HG02642 (cell line): ENCODE data around the gene HERC3.

Experiments used
- ATAC-seq: cut with Tn5 transposase; IDR thresholded peaks from one replicate; pipeline ENCODE4 v1.9.1; 2021; ENCODE audit warnings: mild to moderate bottlenecking; ENCODE audit not compliant: unreplicated experiment, poor library complexity

Gene HERC3

DNA sequence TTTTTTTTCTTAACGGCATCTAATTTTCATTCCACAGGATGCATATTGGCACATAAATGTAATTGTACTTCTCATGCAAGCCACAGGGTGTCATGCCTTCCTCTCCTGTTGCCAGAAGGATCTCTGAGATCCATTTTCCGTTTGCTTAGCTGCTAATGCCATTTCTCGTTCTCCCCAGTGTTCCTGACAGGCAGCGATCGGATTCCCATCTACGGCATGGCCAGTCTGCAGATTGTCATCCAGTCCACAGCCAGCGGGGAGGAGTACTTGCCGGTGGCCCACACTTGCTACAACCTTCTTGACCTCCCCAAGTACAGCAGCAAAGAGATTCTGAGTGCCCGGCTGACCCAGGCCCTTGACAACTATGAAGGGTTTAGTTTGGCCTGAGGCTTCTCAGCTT lies 114.3 kb downstream of the HERC3 start:
- ATAC-seq, result no peak

DNA sequence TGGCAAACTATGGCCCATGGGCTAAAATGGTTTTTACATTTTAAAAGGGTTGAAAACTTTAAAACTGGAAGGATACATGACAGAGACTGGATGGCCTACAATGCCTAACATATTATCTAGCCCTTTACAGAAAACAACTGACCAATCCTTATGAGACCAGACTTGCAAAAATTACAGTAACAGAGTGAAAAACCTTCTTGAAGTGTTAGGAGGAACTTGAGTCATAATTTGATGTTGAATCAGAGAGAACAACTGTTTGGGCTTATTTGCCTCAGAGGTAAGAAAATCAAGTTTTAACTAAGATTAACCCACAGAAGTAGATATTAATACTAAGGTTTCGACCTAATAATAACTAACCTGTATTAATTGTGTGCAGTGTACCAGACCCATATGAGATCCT lies 117.7 kb downstream of the HERC3 start:
- ATAC-seq, result no peak

DNA sequence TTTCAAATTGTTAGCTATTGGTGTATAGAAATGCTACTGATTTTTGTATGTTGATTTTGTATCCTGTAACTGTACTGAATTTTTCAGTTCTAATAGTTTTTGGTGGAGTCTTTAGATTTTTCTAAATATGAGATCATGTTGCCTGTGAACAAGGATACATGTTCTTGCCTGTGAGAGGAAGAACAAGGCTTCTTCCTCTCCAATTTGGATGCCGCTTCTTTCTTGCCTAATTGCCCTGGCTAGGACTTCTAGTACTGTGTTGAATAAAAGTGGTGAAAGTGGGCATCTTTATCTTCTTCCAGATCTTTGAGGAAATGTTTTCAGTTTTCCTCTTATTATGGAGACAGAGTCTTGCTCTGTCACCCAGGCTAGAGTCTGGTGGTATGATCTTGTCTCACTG lies 121.5 kb downstream of the HERC3 start:
- ATAC-seq, result no peak

DNA sequence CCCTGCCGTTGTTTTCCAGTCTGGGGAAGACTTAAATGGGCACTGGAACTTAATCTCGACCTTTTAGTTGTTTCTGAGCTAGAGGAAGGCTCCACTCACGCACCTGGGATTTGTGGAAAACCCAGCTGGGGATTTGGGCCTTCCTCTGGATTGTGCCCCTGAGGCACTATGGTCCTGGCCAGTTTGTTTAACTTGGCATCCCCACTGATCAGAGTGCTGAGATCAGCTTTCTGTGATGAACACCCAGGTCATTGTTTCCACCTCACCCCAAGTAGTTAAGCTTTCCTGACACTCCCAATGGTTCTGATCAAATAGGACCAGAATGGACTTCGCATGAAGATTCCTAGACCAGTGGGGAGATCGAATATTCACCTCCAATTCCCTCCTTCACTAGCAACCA lies 125.8 kb downstream of the HERC3 start:
- no peak for ATAC-seq

DNA sequence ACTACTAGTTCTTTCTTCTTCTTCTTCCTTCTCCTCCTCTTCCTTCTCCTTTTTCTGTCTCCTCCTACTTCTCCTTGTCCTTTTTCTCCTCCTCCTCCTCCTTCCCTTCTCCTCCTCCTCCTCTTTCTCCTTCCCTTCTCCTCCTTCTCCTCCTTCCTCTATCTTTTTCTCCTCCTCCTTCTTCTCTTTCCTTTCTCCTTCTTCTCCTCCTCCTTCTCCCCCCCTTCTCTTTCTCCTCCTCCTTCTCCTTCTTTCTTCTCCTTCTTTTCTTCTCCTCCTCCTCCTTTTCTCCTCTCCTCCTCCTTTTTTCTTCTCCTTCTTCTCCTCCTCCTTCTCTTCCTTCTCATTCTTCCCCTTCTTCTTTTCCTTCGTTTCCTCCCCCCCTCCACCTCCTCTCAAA lies 127.1 kb downstream of the HERC3 start:
- no peak for ATAC-seq

DNA sequence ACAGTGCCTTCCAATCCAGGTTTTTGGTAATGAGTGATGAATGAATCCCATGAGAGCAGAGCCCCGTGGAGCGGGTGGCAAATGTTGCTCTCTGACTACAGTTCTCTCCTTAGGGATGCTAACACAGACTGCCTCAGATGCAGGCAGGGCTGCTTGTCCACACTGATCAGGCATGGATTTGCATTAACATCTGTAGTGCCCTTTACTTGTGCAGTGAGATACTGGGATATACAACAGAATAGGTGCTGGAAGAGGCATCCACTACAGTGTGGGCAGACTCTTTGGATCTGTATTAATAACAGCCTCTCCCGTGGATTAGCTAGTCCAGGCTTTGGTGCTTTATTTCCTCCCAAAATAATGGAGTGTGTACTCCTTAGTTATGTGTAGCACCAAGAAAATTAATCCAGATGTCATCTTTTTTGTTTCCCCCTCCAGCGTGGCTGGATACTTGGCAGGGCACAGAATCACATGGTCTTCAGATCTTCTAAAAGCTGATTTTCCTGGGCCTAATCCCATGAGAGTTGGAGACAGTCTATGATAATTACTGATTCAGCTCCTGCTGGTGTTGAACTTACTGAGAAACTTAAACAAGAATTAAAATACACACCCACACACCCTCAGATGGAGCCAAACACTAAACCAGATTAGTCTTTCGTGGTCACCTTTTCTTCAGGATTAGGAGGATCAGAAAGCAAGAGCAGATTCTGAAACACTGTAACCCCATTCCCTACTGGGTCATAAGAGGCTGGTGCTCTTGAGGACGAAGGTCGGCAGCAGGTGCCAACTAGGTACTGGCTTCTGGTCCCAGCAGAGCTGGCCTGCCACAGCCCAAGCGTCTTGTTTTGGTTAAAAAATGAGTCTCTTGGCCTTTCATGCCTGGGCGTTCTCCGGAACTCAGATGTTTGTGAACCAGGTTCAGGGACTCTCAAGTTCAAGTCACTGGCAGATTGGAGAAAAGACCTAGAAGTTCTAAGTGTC lies 128.5 kb downstream of the HERC3 start:
- no peak for ATAC-seq

DNA sequence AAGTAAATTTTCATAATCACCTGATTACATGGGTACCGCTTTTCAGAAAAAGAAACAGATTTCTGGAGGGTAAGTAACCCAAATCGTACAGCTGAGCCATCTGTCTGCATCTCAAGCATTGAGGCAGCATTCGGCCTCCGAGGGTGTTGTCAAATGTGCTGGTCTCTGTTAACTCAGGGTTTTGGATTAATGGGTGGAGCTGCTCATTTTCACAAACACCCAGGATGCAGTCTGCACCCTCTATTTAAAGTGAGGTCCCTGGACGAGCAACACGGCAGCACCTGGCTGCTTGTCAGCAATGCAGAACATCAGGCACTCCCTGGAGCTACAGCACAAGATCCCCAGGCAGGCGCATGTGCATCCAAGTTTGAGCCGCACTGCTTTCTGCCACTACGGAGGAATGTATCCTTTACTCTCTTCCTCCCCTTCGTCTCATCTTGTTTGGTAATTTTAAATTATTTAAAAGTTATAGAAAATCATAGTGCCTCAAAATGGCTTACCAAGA lies 130.0 kb downstream of the HERC3 start:
- no peak for ATAC-seq

DNA sequence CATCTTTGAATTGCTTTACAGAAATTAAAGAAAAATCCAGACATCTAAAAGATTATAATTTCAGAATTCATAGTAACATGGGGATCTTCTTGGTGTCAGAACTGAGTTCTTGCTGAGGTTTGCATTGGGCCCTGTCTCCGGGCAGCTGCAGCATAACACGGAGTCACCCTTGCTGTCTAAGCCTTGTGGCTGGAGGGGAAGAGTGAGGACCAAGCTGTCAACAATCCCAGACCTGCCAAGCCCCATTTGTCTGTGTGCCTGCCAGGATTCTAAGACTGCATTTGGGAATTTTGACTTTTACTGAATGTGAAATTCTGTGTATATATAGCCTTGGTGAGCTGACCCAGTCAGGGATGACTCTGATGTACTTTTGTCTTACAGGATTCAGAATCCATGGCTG lies 130.5 kb downstream of the HERC3 start:
- no peak for ATAC-seq

DNA sequence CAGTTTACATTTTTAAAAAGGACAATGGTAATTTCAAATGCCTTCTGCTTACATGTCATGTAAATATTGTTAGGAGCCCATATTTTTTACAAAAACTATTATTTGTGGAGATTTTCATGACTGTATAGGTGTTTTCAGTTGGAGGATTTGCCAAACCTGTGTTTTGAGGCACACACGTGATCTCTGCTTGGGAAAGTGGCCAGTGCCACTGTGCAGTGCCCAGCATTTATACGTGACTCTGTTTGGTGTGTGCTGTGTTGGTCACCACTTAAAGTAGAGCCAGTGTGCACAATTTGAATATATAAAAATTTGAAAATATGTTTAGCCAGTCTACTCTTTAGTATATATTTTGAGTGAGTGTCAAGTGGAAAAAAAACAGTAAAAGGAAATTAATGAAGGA lies 132.1 kb downstream of the HERC3 start:
- ATAC-seq, result no peak

DNA sequence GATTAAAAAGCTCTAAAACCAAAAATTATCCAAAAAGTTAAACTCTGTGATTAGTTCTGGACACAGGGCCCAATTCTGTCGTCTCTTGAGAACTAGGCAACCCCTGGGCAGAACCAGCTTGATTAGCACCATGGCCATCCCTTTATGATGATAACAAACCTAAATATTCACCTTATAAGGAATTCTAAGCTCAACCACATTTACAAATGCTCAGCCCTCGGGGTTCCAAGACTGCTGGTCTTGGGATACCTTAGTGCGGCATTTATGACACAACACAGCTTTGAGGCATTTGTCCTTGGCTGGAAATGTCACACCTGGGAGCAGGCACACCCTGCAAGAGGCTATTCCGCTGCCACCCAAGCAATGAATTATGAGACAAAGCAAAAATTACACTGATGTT lies 132.9 kb downstream of the HERC3 start:
- ATAC-seq, result no peak

DNA sequence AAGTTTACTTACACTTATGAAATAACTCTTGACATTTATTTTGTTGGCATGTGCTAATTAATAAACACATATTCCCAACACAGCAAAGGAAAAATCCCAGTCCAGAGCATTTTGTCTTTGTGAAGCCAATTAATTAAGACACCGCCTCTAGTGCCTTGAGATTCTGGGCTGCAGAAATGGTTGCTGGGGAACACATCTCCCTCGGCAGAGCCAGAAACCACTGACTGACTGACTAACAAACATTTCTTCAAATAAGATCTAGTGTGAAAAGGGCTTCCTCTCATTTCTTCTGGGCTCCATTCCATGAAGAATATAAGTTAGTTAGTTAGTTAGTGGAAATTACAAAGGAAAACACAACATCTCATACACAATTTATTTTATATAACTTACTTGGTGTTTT lies 133.7 kb downstream of the HERC3 start:
- no peak for ATAC-seq

DNA sequence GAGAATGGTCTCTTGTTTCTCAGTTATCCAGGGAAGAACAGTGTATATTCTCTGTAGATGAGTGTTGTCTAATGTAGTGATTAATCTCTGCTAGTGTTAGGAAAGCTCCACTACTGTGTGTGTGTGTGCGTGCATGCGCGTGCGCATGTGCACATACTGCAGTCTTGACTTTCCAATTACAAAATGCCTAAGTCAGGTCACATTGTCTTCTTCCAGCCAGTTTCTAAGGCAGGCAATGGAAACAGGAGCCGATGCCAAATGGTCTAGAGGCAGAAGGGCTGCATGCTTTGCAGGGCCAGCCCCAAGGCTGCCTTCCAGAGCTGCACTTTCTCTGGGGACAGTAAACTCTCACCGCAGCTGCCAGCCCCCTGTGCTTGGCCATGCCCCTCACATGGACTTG lies 135.9 kb downstream of the HERC3 start:
- ATAC-seq, result no peak

DNA sequence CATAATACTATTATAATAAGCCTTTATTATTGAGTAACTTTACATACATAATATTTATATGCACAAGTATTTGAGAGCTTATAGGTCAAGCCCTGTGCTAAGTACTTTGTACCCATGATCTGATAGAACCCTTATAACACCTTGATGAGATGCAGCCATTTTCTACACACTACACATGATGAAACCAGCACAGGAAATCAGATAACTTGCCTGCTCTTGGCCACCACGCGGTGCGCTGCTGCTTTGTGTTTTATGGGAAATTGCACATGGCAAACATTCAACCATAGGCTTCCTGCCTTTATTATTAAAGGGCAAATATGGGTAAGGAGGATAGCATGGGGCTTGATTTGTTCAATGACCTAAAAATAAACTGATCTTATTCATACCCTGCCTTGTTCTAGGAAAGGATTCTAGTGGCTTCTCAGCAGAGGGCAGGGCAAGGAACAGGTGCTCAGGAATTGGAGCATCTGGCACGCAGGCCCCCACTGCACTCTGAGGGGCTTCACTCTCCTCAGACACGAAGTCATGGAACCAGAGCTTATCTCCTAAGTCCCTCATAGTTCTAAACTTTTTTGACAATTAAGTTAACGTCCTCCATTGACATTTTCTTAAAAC lies 137.0 kb downstream of the HERC3 start:
- ATAC-seq, result no peak

DNA sequence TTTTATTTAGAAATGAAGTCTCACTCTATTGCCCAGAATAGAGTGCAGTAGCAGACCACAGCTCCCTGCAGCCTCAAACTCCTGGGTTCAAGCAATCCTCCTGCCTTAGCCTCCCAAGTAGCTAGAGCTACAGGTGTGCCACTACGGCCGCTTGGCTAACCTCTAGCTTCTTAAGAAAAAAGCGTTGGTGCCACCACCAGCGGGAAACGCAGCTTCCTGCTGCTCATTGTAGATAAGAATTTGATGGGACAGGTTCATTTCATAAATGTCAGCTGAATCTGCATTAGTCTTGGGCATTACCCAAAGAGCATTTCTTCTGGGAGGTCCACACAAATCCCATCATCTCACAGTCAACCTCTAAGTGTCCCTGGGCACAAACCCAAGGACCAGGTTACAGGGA lies 138.5 kb downstream of the HERC3 start:
- no peak for ATAC-seq

DNA sequence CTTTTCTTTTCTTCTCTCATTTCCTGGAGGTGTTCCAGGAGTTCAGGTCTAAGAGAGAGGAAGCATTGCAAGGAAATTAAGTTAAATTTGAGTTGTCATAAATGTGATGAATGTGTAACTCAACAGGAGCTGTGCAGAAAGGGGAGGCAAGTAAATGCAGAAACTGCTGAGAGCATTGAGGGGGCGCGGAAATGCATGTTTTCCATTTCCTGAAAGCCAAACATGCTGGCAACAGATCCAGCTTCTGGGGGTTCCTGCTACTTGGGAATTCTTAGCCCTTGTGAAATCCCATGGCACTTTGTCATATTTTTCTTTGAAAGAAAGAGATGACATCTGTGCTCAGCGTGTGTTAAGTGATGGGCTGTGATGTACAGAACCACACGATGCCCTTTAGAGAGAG lies 139.1 kb downstream of the HERC3 start:
- ATAC-seq, result no peak

DNA sequence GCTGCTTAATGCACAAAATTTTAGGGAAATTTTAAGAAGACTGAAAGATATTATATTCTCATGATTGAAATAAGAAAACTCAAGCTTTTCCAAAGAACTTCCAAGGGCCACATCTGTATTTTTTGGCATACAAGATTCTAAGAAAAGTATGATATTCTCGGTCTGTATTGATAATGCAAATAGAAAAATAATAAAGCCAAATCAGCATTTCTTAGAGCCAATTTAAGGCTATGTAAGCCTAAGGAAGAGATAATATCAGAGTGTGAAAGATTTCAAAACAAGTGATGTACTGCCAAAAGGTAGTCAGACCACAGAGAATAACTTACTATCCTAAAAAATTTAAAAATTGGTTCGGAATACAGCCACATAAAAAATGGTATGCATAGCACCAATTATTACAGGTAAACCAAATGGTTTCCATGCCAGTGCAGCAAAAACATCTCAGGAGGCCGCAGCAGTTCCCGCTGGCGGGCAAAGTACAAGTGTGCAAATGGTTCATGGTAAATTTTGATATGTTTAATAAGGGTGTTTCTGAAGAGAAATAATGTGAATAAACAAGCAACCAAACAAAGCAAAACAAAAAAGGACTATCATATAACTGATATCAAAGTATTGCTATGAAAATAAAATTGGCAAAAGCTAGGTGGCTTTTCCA lies 140.6 kb downstream of the HERC3 start:
- no peak for ATAC-seq

DNA sequence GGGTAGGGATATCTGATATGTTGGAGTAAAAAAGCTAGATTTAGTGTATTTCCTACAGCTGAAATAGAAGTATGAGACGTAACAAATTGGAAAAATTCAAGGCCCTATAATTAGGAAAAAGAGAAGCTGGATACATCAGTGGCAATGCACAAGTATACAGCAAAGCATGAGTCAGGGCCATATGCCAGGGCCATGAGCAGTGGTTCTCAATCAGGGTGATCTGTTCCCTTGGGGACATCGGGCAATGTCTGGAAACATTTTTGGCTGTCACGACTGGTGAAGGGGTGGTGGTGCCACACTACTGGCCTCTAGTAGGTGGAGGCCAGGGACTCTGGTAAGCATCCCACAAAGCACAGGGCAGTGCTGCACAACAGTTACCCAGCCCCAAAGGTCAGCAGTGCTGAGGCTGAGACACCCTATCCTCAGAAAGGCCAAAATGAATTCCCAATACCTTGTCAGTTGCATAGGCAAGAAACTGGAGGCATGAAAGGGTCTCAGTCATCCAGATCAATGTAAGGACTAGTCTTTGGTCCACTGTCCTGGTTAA lies 142.2 kb downstream of the HERC3 start:
- no peak for ATAC-seq

DNA sequence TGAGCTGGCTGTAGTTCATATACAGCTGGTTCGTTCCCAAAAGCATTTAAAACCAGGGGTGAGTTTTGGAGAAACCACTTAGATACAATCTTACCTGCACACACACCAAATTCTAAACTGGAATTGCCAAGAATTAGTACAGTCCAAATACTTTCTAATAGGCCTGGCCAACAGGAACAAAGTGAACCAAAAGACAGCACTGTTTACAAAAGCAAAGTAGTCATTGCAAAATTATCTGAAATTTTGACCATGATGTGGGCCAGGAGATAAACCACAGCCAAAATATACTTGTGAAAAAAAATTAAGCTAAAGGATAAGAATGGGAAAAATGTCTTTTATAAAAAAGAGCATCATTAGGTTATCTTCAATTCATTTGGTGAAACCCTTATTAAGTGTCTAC lies 143.3 kb downstream of the HERC3 start:
- no peak for ATAC-seq

DNA sequence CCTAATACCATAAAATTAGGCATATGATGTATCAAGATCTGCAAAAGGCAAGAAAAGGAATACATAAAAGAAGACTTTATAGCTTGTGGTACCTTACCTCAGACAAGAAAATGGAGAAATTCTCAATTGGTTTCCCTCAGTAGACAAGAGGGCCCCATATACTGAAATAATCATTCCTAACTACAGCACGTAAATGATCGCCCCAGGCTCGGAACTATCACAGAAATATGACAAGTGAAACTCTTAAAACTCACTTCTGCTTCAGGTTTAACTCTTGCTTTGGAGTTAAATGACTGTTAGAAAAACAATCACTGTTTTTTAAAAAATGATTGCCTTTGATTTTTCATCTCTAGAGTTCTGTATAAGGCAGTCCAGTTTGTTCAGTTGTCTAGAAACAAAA lies 144.0 kb downstream of the HERC3 start:
- ATAC-seq, result no peak

DNA sequence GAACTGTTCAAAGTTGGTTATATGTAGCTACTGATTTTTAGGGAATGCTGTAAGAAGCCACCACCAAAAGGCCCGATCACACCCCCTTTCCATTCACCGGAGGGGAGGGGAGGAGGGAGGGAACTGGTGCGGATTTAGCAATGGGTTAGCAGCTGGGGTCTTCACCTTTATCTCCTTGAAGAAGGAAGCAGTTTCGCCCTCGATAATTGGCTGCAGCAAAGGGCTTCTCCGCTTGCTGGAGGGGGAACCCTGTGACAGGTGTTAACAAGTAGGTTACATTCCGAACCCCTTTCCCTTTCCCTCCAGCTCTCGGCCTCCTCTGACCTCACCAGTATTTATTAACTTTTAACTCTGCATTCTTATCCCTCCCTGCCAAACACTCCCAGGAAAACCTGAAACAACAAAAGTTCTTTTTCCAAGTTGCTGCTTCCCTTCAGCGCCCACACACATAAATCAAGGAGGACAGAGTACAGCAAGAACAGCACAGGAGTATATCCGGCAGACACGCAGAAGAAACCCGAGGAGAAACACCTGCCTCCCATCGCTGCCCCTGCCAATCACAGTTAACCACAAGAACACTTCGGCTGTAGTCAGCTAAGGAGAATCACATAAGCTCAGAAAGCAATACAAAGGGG lies 145.1 kb downstream of the HERC3 start:
- peak; percentile 94 for ATAC-seq
